Neural cell (in vitro differentiated cells): Measurements from ENCODE around the gene STAG2. TPM values are rescaled to one million over a fixed set of nuclear protein-coding genes. Genes with fewer than 3 reads are reported as not detected.

Experiments used
- H2AFZ ChIP-seq: fragments of 200-600, 300-800 bp; sonication (generic), shearing (Covaris generic); 2 replicates; pipeline ENCODE4 v1.6.0; 2014; ENCODE audit warnings: low read depth, mild to moderate bottlenecking, antibody characterized with exemption, low read length, moderate library complexity
- H3F3A ChIP-seq: fragments of 200-600 bp; shearing (Covaris generic); 2 replicates; pipeline ENCODE4 v1.6.1; 2016; ENCODE audit warnings: mild to moderate bottlenecking, moderate library complexity, mixed read lengths, antibody characterized with exemption, low read length; ENCODE audit not compliant: insufficient read depth, poor library complexity, severe bottlenecking
- H3K27ac ChIP-seq: fragments of 200-600, 300-800 bp; sonication (generic), shearing (Covaris generic); 2 replicates; pipeline ENCODE4 v1.5.1; 2014; ENCODE audit warnings: mild to moderate bottlenecking, low read length, moderate library complexity
- H3K27me3 ChIP-seq: fragments of 300-800, 200-600 bp; sonication (generic), shearing (Covaris generic); 2 replicates; pipeline ENCODE4 v1.6.0; 2014; ENCODE audit warnings: mild to moderate bottlenecking, low read depth, low read length, moderate library complexity; ENCODE audit not compliant: insufficient read depth
- H3K36me3 ChIP-seq: fragments of 300-800, 200-600 bp; sonication (generic), shearing (Covaris generic); 2 replicates; pipeline ENCODE4 v1.5.1; 2014; ENCODE audit warnings: mild to moderate bottlenecking, antibody characterized with exemption, low read length, moderate library complexity; ENCODE audit not compliant: insufficient read depth
- H3K4me2 ChIP-seq: fragments of 300-800, 200-600 bp; sonication (generic), shearing (Covaris generic); 2 replicates; pipeline ENCODE4 v1.6.0; 2014; ENCODE audit warnings: mild to moderate bottlenecking, low read length
- H3K4me3 ChIP-seq: fragments of 300-800, 200-600 bp; sonication (generic), shearing (Covaris generic); 2 replicates; pipeline ENCODE4 v1.5.1; 2014; ENCODE audit warnings: mild to moderate bottlenecking, low read length, moderate library complexity
- H3K79me2 ChIP-seq: fragments of 200-600 bp; shearing (Covaris generic); replicated peaks from 2 replicates; pipeline ENCODE4 v1.6.0; 2014; ENCODE audit warnings: mild to moderate bottlenecking, low read length, moderate library complexity; ENCODE audit not compliant: insufficient read depth
- H3K9ac ChIP-seq: fragments of 300-800, 200-600 bp; sonication (generic), shearing (Covaris generic); 2 replicates; pipeline ENCODE4 v1.6.1; 2016; ENCODE audit warnings: mild to moderate bottlenecking, low read length, mixed read lengths
- H3K9me2 ChIP-seq: fragments of 200-600 bp; shearing (Covaris generic); 2 replicates; pipeline ENCODE4 v1.6.1; 2016; ENCODE audit warnings: mild to moderate bottlenecking, low read length, mixed read lengths; ENCODE audit not compliant: insufficient read depth
- H3K9me3 ChIP-seq: fragments of 200-600, 300-800 bp; sonication (generic), shearing (Covaris generic); 2 replicates; pipeline ENCODE4 v1.6.1; 2016; ENCODE audit warnings: mild to moderate bottlenecking, mixed run types, low read length, moderate library complexity, mixed read lengths
- H4K20me1 ChIP-seq: fragments of 200-600 bp; shearing (Covaris generic); 2 replicates; pipeline ENCODE4 v1.6.1; 2016; ENCODE audit warnings: mild to moderate bottlenecking, mixed run types; ENCODE audit not compliant: insufficient read depth
- EP300 ChIP-seq: fragments of 450-650 bp; conservative IDR thresholded peaks from 2 replicates; pipeline ENCODE4 v1.6.1; 2014; ENCODE audit warnings: antibody characterized with exemption, mild to moderate bottlenecking, moderate library complexity; ENCODE audit not compliant: poor library complexity, severe bottlenecking
- EZH2 ChIP-seq: fragments of 200-600, 300-800 bp; shearing (Covaris generic), sonication (generic); IDR thresholded peaks from 2 replicates; pipeline ENCODE4 v1.6.1; 2014; ENCODE audit warnings: antibody characterized with exemption, low read length, borderline replicate concordance, mild to moderate bottlenecking; ENCODE audit not compliant: insufficient read depth, poor library complexity, severe bottlenecking
- MXI1 ChIP-seq: fragments of 450-650 bp; conservative IDR thresholded peaks from 2 replicates; pipeline ENCODE4 v1.6.1; 2014; ENCODE audit warnings: antibody characterized with exemption, mild to moderate bottlenecking; ENCODE audit not compliant: poor library complexity, severe bottlenecking
- POLR2AphosphoS5 ChIP-seq: IDR thresholded peaks from 2 replicates; pipeline ENCODE4 v1.6.1; 2012
- RAD21 ChIP-seq: fragments of 450-650 bp; conservative IDR thresholded peaks from 2 replicates; pipeline ENCODE4 v1.6.1; 2014; ENCODE audit warnings: antibody characterized with exemption, mild to moderate bottlenecking, moderate library complexity
- REST ChIP-seq: IDR thresholded peaks from 2 replicates; pipeline ENCODE4 v1.6.1; 2012; ENCODE audit warnings: borderline replicate concordance
- SMC3 ChIP-seq: fragments of 450-650 bp; conservative IDR thresholded peaks from 2 replicates; pipeline ENCODE4 v1.6.1; 2014; ENCODE audit warnings: antibody characterized with exemption, mild to moderate bottlenecking, moderate library complexity; ENCODE audit not compliant: poor library complexity
- TAF1 ChIP-seq: IDR thresholded peaks from 2 replicates; pipeline ENCODE4 v1.6.1; 2012; ENCODE audit warnings: low read depth
- polyA plus RNA-seq: library from polyadenylated mRNA; depleted of rRNA; stranded (reverse); fragments of >200 nt; gene quantifications from 2 replicates; pipeline ENCODE4 v1.2.3, GENCODE V29; 2014
- TF ChIP-seq, protein P1 (sequence below): fragments of 450-650 bp; IDR thresholded peaks from 2 replicates; pipeline ENCODE4 v1.5.1; 2014; ENCODE audit warnings: antibody characterized with exemption, mild to moderate bottlenecking, moderate library complexity; ENCODE audit not compliant: poor library complexity, severe bottlenecking

Gene STAG2
- polyA plus RNA-seq, 1 donor from 2014 or later: 26.5 TPM

- H4K20me1 ChIP-seq: no peaks in the 10 kb centered on the region
These were observed 24.9 kb downstream of the STAG2 start for GRCh38 chrX:123986377-123986776.

GRCh38 chrX:123988423-123989111, 27.1 kb downstream of the STAG2 start:
- no peaks in the 10 kb centered on the region for H3K36me3 ChIP-seq
- H3K9ac ChIP-seq: no peak overlapping the region
- TF ChIP-seq RAD21 (no peak), TAF1 (no peak), REST (no peak), MXI1 (no peak), EZH2 (no peak), POLR2AphosphoS5 (no peak), EP300 (no peak), SMC3 (no peak)
- TF ChIP-seq, protein P1, sequence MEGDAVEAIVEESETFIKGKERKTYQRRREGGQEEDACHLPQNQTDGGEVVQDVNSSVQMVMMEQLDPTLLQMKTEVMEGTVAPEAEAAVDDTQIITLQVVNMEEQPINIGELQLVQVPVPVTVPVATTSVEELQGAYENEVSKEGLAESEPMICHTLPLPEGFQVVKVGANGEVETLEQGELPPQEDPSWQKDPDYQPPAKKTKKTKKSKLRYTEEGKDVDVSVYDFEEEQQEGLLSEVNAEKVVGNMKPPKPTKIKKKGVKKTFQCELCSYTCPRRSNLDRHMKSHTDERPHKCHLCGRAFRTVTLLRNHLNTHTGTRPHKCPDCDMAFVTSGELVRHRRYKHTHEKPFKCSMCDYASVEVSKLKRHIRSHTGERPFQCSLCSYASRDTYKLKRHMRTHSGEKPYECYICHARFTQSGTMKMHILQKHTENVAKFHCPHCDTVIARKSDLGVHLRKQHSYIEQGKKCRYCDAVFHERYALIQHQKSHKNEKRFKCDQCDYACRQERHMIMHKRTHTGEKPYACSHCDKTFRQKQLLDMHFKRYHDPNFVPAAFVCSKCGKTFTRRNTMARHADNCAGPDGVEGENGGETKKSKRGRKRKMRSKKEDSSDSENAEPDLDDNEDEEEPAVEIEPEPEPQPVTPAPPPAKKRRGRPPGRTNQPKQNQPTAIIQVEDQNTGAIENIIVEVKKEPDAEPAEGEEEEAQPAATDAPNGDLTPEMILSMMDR: no peak
- peaks cover 35% of the 10 kb centered on the region for H3K79me2 ChIP-seq
- no peak overlapping the region for H3K27ac ChIP-seq
- H3F3A ChIP-seq: no peaks in the 10 kb centered on the region
- H3K9me2 ChIP-seq: no peaks in the 10 kb centered on the region
- H3K9me3 ChIP-seq: no peaks in the 10 kb centered on the region
- no peak overlapping the region for H3K4me3 ChIP-seq
- H4K20me1 ChIP-seq: no peaks in the 10 kb centered on the region
- no peak overlapping the region for H2AFZ ChIP-seq
- no peak overlapping the region for H3K4me2 ChIP-seq
- no peaks in the 10 kb centered on the region for H3K27me3 ChIP-seq

More at GRCh38 chrX:123986377-123986776, 24.9 kb downstream of the STAG2 start:
- no peak for TF ChIP-seq REST
- TF ChIP-seq EP300: no peak
- Histone ChIP-seq H3F3A (no peaks in the 10 kb centered on the region), H3K4me3 (no peak overlapping the region), H3K4me2 (no peak overlapping the region), H3K9me2 (no peaks in the 10 kb centered on the region), H3K9me3 (no peaks in the 10 kb centered on the region), H3K27ac (no peak overlapping the region), H3K9ac (no peak overlapping the region), H3K36me3 (no peaks in the 10 kb centered on the region), H2AFZ (no peak overlapping the region), H3K27me3 (no peaks in the 10 kb centered on the region), H3K79me2 (peaks cover 34% of the 10 kb centered on the region)
